ENCODE results near the gene MTFMT.
"Not testable (repeated sequence)": the region's sequence is repeated elsewhere in the genome, so short reads cannot be mapped to it uniquely, and the experiment has no call there.

The MTFMT gene

GRCh38 chr15:65034719-65035118, 5.3 kb upstream of the MTFMT start:
- FAIRE-seq: no peak

- FAIRE-seq: no peak
Observed at GRCh38 chr15:65033659-65034269, 4.3 kb upstream of the MTFMT start.

- FAIRE-seq: no peak
Observed at GRCh38 chr15:65032801-65033537, 3.5 kb upstream of the MTFMT start.

DNA sequence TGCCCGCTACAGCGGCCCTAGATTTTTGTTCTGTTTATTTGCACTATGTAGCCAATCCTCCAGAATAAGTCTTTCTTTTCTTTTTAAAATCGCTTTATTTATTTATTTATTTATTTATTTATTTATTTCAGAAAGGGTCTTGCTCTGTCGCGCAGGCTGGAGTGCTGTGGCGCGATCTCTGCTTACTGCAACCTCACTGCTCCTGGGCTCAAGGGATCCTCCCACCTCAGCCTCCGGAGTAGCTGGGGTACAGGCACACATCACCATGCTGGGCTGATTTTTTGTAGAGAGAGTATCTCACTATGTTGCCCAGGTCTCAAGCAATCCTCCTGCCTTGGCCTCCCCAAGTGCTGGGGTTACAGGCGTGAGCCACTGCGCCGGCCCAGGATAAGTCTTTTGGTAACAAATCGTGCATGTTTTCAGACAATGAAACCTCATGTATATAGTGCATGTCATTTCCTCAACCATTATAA, 333 bp upstream of the MTFMT start:
- no peak for FAIRE-seq

DNA sequence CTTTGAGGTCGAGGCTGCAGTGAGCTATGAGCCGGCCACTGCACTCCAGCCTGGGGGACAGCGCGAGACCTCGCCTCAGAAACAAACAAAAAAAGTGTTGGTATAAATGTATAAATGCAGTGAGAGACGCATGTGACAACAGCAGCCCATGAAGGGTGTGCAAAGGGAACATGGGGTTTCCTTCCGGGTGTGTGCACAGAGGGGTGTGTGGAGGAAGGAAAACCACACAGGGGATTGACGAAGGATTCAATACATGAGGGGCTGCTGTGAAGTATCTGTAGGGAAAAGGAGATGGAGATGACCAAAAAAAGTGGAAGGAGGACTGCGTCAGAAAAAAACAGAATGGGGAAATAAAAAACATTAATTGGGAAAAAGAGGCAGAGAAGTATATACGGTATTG, 1.1 kb downstream of the MTFMT start:
- no peak for FAIRE-seq

- no peak for FAIRE-seq
Observed at GRCh38 chr15:65027593-65027992, 1.8 kb downstream of the MTFMT start.

- no peak for FAIRE-seq
Observed at GRCh38 chr15:65026756-65027155, 2.7 kb downstream of the MTFMT start.

GRCh38 chr15:65021488-65021887, 8.0 kb downstream of the MTFMT start:
- no peak for FAIRE-seq

DNA sequence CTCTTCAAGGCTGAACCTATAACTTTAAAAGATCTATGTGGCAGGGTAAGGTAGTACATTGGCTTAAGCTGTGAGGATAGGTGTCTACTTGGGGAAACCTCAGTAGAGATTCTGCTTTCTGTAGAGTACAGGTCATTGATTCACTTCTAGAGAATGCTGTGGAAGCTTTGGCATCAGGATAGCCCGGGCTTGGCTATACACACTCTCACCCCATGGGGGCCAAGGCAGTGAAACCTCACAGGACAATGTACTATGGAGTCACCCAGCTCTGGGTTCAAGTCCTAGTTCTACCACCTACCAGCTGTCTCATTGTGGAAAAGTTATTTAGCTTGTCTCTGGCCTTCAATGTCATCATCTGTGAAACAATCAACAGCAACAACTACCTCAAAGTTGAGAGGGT, 9.0 kb downstream of the MTFMT start:
- FAIRE-seq: no peak

- FAIRE-seq: not testable (repeated sequence)
Observed at GRCh38 chr15:65011198-65011597, 18.2 kb downstream of the MTFMT start.

- FAIRE-seq: no peak
Observed at GRCh38 chr15:65008983-65009382, 20.5 kb downstream of the MTFMT start.

- no peak for FAIRE-seq
Observed at GRCh38 chr15:65006876-65007275, 22.6 kb downstream of the MTFMT start.

DNA sequence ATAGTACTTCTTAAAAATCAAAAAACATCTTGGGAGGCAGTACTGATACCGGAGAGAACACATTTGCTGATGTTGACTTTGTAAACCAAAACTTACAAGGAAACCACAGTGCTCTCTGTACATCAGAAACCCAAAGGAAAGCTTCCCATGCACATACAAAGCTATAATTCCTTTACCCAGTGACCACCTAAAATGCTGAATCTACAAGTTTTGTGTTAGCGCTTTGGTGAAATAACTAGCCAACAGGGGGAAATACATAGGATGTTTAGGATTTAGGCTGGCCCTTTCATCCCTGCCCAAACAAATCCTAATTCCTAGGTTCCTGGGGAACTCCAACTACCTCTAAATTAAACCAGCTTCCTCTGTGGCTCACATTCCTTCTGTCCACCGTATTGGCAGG, 24.4 kb downstream of the MTFMT start:
- no peak for FAIRE-seq

DNA sequence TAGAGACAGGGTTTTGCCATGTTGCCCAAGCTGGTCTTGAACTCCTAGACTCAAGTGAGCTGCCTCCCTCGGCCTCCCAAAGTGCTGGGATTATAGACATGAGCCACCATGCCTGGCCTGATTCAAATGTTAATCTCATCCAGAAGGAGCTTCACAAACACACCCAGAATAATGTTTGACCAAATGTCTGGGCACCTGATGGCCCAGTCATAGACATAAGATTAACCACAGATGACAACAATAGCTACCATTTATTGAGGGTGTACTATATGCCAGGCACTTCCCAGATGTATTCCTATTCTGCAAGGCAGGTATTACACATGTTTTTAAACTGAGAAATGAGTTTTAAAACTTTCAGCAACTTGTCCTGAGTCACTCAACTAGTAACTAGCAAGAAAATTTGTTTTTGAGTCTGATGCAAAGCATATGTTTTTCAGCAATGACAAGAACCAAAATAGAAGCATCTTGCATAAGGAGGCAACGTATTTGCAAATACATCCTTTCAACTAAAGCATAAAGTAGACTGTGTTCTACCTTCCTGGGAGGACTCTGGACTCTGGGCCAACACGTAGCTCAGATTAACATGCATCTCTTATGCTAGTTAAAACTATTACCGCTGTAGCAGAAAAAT, 31.6 kb downstream of the MTFMT start:
- no peak for FAIRE-seq

DNA sequence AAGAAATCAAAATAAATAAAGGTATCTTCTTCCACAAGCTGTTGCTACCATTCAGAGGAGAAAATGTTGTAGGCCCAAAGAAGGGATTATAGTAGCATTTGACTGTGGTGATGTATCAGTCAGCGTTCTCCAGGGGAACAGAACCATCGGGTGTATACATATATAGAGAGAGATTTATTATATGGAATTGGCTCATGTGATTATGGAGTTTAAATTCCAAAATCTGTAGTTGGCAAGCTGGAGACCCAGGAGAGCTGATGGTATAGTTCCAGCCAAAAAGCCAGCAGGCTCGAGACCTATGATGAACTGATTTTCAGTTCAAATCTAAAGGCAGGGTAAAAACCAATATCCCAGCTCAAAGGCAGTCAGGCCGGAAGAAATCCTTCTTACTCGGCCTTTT, 32.4 kb downstream of the MTFMT start:
- no peak for FAIRE-seq

DNA sequence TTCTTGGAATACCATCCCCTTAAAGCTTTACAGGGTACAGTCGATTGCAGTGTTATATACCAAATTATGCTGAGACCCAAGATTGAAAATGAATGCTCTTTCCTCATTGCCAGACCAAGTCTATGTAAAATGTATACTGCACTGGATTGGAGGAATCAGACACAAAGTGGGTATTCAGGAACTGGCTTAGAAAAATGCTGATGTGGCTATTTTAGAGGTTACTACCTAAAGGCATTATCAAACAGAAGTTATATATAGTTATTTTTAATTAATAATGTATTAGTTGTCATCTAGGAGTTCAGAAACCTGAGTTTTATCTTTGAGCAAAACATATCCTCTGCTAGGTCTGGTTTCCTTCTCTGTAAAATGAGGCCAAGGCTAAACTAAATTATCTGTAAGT, 36.1 kb downstream of the MTFMT start:
- FAIRE-seq: no peak

- no peak for FAIRE-seq
Observed at GRCh38 chr15:64991536-64992135, 37.8 kb downstream of the MTFMT start.

DNA sequence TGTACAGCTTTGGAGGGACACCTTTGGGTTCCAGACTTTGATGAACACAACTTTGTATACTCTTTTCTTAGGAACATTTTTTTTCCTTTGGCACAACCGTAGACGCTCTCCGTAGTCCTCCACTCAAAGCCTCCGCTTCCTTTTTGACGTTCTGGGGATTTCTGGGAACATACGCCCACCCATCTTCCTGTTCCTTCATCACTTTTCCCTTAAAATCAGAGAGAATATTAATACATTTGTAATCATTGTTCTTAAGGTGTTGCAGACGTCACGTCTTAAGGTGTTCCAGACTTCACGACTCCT, 39.3 kb downstream of the MTFMT start:
- no peak for FAIRE-seq

- FAIRE-seq: no peak
Observed at GRCh38 chr15:64989416-64990167, 39.8 kb downstream of the MTFMT start, which contains the start of gene SPG21. Gene SPG21 (minus strand): TSS chr15:64989914. CDS start chr15:64983569, 6,345 bp downstream.

DNA sequence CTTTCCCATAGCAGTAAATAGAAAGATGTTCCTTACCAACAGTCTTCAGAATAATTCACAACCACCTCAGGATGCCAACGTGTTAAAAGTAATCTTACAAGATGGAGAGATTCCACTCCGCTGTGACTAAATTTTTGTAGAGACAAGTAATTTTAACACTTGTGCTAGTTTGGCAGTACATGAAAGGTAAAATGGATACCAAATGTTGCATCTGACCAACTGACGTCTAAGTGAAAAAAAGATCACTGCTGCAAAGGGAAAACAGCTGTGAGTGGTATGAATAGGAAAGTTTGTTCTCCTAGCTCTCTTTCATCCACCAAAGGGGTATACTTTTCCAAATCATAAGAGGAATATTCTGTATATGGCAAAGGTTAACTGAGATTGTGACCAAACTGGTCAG, 42.3 kb downstream of the MTFMT start:
- FAIRE-seq: no peak

DNA sequence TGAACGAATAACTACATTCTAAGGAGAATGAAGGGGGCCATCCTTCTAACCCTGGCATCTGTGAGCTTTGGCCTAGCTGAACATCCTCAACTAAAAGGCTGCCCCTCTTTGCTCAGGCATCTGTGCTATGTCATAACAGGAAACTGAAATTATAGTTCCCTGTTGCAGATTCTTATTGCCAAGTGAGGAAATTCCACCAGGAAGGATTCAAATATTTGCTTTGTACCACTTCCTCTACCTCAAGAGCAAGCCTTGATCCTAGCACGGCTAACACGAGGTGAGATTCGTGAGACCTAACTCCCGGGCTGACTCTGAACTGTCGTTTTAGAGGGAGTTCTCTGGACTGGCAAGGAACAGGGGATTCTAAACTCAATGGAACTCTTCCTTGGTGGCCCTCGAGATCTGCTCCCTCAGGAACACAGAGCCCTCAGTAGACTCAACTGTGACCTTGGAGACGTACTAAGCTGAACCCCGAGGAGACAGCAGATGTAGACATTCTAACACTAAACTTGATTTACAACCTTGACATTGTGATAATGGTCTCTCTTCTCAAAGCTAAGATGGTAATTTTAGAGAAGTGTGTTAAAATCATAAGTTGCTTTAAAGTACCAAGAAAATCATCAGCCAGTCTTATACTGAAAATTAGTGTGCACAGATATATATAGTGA, 43.9 kb downstream of the MTFMT start:
- no peak for FAIRE-seq

DNA sequence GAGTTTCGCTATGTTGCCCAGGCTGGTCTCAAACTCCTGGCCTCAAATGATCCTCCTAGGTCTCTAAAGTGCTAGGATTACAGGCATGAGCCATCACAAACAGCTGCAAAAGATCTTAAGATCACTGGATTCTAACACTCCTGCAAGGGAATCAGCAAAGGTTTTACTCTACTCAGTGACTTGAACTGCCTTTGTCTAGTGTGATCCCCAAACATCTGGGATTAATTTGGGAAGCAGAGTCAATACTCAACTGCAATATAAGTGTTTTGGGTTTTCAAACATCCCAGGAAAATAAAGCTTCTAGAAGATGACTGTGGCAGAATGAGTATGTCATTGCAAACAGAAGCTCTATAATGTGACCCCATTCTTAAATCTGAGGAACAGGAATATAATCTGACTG, 47.0 kb downstream of the MTFMT start:
- no peak for FAIRE-seq
